ENCODE measurements around the gene LAIR2. TPM values are rescaled to one million over a fixed set of nuclear protein-coding genes. Genes with fewer than 3 reads are reported as not detected.

LAIR2 gene
- total RNA-seq, 4 donors from 2014 or later, result not detected

- H3K27me3 ChIP-seq, result peaks cover 0 to 46% (median 0%) of the 10 kb centered on the region in 4 donors
- intact Hi-C loops (cut with DNase I), result no loop called here
- H3K9me3 ChIP-seq, result no peaks in the 10 kb centered on the region
- DNase-seq, result no peak
- peak in 1 of 4 donors; percentile 68 for TF ChIP-seq POLR2A (IDR thresholded peaks at IDR 0.05)
- no peak for TF ChIP-seq CTCF (IDR thresholded peaks at IDR 0.05)
- H3K36me3 ChIP-seq, result no peaks in the 10 kb centered on the region
- H3K27ac ChIP-seq, result peak within 1 kb of the TSS; percentile 59 to 87 (median 82)
- peak within 1 kb of the TSS; percentile 12 to 64 (median 46) for H3K4me3 ChIP-seq
- 7 to 20% methylated on average over 7 to 12 of the region's 14 CpGs for WGBS, 2 donors
- H3K4me1 ChIP-seq, result peaks cover 18 to 50% (median 26%) of the 10 kb centered on the region in 3 donors
These were observed 29.4 kb upstream of the LAIR2 start, which contains the start of gene CDC42EP5 for GRCh38 chr19:54473071-54473891. Gene CDC42EP5 (minus strand): TSS chr19:54473296. CDS start chr19:54465547, 7,749 bp downstream.

GRCh38 chr19:54473892-54474372 lies 28.7 kb upstream of the LAIR2 start:
- H3K4me3 ChIP-seq, result peak overlapping the region in 1 of 4 donors; percentile 64
- WGBS, 2 donors, result 60 to 65% methylated on average over 6 of the region's 6 CpGs
- intact Hi-C loops (cut with DNase I), result no loop called here
- TF ChIP-seq CTCF (IDR thresholded peaks at IDR 0.05) (no peak), POLR2A (IDR thresholded peaks at IDR 0.05) (no peak)
- H3K36me3 ChIP-seq, result no peaks in the 10 kb centered on the region
- H3K4me1 ChIP-seq, result peaks cover 18 to 44% (median 26%) of the 10 kb centered on the region in 3 donors
- H3K27me3 ChIP-seq, result peaks cover 0 to 53% (median 0%) of the 10 kb centered on the region in 4 donors
- peak overlapping the region; percentile 59 to 87 (median 82) for H3K27ac ChIP-seq
- H3K9me3 ChIP-seq, result no peaks in the 10 kb centered on the region
- no peak for DNase-seq

GRCh38 chr19:54475706-54476105 lies 26.9 kb upstream of the LAIR2 start:
- Histone ChIP-seq H3K36me3 (no peaks in the 10 kb centered on the region), H3K27ac (no peak overlapping the region), H3K4me3 (no peak overlapping the region), H3K9me3 (no peaks in the 10 kb centered on the region), H3K27me3 (peaks cover 0 to 54% (median 0%) of the 10 kb centered on the region in 4 donors), H3K4me1 (peaks cover 9 to 26% (median 12%) of the 10 kb centered on the region in 3 donors)
- no peak for DNase-seq
- 80 to 83% methylated on average over 9 to 10 of the region's 11 CpGs for WGBS, 2 donors
- TF ChIP-seq CTCF (IDR thresholded peaks at IDR 0.05), result no peak
- no peak for TF ChIP-seq POLR2A (IDR thresholded peaks at IDR 0.05)
- intact Hi-C loops (cut with DNase I), result no loop called here

GRCh38 chr19:54477650-54478049 lies 25.0 kb upstream of the LAIR2 start:
- intact Hi-C loops (cut with DNase I), result no loop called here
- no peak for DNase-seq
- TF ChIP-seq CTCF (IDR thresholded peaks at IDR 0.05) (no peak), POLR2A (IDR thresholded peaks at IDR 0.05) (no peak)
- Histone ChIP-seq H3K27me3 (peaks cover 0 to 50% (median 0%) of the 10 kb centered on the region in 4 donors), H3K4me1 (peaks cover 8 to 20% (median 12%) of the 10 kb centered on the region in 3 donors), H3K9me3 (no peaks in the 10 kb centered on the region), H3K36me3 (no peaks in the 10 kb centered on the region), H3K27ac (no peak overlapping the region), H3K4me3 (no peak overlapping the region)
- WGBS, 2 donors, result 74 to 79% methylated on average over 3 of the region's 3 CpGs

GRCh38 chr19:54478677-54479266 lies 23.9 kb upstream of the LAIR2 start:
- peaks cover 2 to 10% (median 3%) of the 10 kb centered on the region in 3 donors for H3K4me1 ChIP-seq
- H3K36me3 ChIP-seq, result no peaks in the 10 kb centered on the region
- intact Hi-C loops (cut with DNase I), result no loop called here
- peaks cover 0 to 54% (median 0%) of the 10 kb centered on the region in 4 donors for H3K27me3 ChIP-seq
- no peak overlapping the region for H3K27ac ChIP-seq
- WGBS, 2 donors, result 5 to 12% methylated on average over 9 to 10 of the region's 10 CpGs
- DNase-seq, result no peak
- H3K9me3 ChIP-seq, result no peaks in the 10 kb centered on the region
- H3K4me3 ChIP-seq, result no peak overlapping the region
- TF ChIP-seq POLR2A (IDR thresholded peaks at IDR 0.05) (no peak), CTCF (IDR thresholded peaks at IDR 0.05) (peak in 4 of 6 experiments; percentile 26 to 53 (median 41))
